HCT116 (cell line): ENCODE data around the gene PVR.

Source experiments
- CTCF ChIP-seq, 3 experiments: fragments of 200-600 bp in 1 of 3; sonication (generic) in 1 of 3; IDR thresholded peaks in 2 of 3; conservative IDR thresholded peaks in 1 of 3; 2 replicates each; pipeline ENCODE4 v1.5.1; 2012 to 2017; ENCODE audit warnings: low read depth in 2 of 3, low read length in 2 of 3, antibody characterized with exemption in 1 of 3, borderline replicate concordance in 1 of 3, control low read depth in 1 of 3, mild to moderate bottlenecking in 1 of 3, mixed read lengths in 1 of 3, mixed run types in 1 of 3, moderate library complexity in 1 of 3; ENCODE audit not compliant: insufficient read depth in 1 of 3
- MAX ChIP-seq: IDR thresholded peaks from 2 replicates; pipeline ENCODE4 v1.6.1; 2012
- RAD21 ChIP-seq: IDR thresholded peaks from 2 replicates; pipeline ENCODE4 v1.6.1; 2012; ENCODE audit warnings: low read depth, mild to moderate bottlenecking

GRCh38 chr19:44644402-44645016 is 799 bp downstream of the PVR start:
- TF ChIP-seq RAD21, result no peak
- no peak for TF ChIP-seq CTCF (IDR thresholded peaks at IDR 0.05 in 2 of 3, conservative IDR thresholded peaks at IDR 0.05 in 1 of 3; ENCODE audit: borderline replicate concordance in 1 of 3, insufficient read depth in 1 of 3, low read depth in 2 of 3, low read length in 2 of 3)
- TF ChIP-seq MAX, result peak; percentile 62; the same call in 1 of the 2 replicates
